Dedifferentiated amniotic fluid mesenchymal stem cell (primary cell): Measurements from ENCODE around the gene DALRD3.
"Not testable (repeated sequence)": the region's sequence is repeated elsewhere in the genome, so short reads cannot be mapped to it uniquely, and the experiment has no call there.

Experiments used
- DNase-seq: peaks from one replicate; pipeline ENCODE4 v3.0.0-alpha.2; 2016; ENCODE audit errors: extremely low spot score

The DALRD3 gene

GRCh38 chr3:49021213-49021812 is 2.9 kb upstream of the DALRD3 start:
- peak; percentile 96 for DNase-seq

GRCh38 chr3:49020330-49021212 is 2.2 kb upstream of the DALRD3 start:
- DNase-seq = no peak

GRCh38 chr3:49019941-49020329 is 1.6 kb upstream of the DALRD3 start:
- no peak for DNase-seq

DNA sequence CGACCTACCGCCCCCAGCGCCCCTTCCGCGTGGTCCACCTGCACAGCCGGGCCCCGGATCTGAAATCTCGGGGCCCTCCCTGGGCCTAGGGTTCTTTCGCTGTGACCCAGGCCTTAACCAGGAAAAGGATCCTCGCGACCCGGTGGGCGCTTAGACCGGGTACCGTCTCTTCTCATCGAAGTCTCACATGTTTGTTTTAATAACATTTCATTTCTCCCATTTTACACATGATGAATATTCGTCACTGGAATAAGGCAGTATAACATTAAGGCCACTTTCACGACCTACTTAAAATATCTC is 277 bp upstream of the DALRD3 start:
- no peak for DNase-seq

GRCh38 chr3:49017229-49017970 is 980 bp downstream of the DALRD3 start:
- DNase-seq = no peak

DNA sequence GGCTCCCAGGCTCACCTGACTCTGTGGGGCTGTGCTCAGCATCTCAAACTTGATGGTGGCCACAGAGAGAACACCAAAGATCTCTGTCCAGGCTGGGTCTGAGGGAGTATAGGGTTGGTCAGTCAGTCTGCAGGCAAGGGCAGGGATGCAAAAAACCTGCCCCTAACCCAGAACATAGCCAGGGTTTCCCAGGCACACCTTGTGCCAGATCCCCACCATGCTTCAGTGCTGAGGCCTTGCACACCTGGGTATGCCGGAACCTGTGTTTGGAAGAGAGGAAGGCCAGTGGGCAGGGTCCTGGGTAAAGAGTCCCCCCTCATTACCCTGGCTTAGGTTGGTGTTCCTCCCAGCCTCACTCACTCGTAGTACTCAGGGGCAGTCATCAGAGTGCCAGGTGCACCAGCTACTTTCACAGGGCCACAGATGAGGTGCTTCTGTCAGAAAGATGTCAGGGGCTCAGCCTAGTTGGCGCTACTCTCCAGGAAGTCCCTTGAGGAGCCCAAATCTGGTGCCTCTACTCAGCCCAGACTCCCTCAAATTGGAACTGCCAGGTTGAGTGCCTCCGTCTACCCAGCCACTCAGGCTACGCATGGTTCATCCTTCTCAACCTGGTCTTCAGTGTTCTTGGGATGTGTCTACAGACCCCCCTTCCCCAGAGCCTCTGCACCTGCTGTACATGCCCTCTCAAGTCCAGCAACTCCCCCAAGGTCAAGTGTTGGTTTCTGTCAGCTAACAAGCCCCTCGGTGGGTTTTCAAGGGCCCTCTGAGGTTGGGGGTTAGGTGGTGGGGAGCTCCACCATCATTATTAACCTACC is 1.8 kb downstream of the DALRD3 start:
- DNase-seq = no peak

DNA sequence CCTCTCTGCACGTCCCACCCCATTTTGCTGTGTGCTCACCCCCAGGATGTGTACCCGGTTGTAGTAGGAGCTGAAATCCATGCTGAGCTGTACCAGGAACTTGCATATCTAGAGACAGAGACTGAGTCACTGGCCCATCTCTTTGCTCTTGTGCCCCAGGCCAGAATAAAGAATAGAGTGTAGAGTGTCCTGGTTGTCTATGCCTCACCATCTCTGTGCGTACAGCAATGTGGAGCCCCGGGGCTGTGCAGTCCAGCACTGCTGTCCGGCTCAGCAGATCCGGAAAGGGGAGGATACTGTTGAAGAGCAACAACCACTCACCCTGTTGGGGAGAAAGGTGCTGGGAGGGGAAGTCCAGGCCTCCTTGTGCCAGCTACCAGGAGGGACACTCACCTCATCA is 2.6 kb downstream of the DALRD3 start:
- DNase-seq = no peak

- DNase-seq = no peak
These were observed 3.3 kb downstream of the DALRD3 start for GRCh38 chr3:49015072-49015471.

DNA sequence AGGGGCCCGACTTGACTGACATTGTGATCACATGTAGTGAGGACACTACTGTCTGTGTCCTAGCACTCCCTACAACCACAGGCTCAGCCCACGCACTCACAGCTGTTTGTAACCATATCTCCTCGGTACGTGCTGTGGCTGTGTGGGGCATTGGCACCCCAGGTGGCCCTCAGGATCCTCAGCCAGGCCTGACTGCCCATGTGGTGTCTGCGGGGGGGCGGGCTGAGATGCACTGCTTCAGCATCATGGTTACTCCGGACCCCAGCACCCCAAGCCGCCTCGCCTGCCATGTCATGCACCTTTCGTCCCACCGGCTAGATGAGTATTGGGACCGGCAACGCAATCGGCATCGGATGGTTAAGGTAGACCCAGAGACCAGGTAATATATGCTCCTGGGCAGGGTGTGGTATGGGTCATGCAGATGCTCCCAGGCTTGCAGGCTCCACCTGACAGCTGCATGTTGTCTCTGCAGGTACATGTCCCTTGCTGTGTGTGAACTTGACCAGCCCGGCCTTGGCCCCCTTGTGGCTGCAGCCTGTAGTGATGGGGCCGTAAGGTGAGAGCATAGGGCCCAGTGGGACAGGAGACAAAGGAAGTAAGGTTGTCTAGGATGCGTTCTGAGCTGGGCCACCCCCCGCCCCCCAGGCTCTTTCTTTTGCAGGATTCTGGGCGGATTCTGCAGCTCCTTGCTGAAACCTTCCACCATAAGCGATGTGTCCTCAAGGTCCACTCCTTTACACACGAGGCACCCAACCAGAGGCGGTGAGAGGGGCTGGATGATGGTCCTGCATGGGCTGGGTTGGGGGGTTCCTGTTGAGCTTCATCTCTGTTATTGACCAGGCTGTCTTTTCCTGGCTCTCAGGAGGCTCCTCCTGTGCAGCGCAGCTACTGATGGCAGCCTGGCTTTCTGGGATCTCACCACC is 4.4 kb downstream of the DALRD3 start:
- DNase-seq = no peak

DNA sequence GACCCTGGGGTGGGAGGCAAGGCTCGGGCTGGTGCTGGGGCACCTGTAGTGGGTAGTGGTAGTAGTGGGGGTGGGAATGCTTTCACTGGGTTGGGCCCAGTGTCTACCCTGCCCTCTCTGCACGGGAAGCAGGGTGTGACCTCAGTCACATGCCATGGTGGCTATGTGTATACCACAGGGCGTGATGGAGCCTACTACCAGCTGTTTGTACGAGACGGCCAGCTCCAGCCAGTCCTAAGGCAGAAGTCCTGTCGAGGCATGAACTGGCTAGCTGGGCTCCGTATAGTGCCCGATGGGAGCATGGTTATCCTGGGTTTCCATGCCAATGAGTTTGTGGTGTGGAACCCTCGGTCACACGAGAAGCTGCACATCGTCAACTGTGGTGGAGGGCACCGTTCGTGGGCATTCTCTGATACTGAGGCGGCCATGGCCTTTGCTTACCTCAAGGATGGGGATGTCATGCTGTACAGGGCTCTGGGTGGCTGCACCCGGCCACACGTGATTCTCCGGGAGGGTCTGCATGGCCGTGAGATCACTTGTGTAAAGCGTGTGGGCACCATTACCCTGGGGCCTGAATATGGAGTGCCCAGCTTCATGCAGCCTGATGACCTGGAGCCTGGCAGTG is 5.2 kb downstream of the DALRD3 start:
- DNase-seq = no peak

GRCh38 chr3:49012441-49013017 is 5.9 kb downstream of the DALRD3 start:
- no peak for DNase-seq

DNA sequence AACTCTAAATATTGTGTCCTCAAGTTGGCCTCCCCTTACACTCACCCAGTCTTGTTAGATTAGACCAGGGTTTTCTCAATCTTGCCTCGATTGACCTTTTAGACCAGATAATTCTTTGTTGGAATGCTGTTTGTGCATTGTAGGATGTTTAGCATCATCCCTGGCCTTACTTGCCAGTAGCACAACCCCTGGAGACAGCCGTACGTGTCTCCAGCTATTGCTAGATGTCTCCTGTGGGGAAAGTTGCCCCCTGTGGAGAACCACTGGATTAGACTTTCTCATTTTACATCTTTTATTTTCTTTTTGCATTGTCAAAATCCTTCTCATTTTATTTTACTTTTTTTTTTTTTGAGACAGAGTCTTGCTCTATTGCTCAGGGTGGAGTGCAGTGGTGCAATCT is 9.0 kb downstream of the DALRD3 start:
- no peak for DNase-seq

GRCh38 chr3:49008627-49009026 is 9.8 kb downstream of the DALRD3 start:
- DNase-seq = not testable (repeated sequence)

DNA sequence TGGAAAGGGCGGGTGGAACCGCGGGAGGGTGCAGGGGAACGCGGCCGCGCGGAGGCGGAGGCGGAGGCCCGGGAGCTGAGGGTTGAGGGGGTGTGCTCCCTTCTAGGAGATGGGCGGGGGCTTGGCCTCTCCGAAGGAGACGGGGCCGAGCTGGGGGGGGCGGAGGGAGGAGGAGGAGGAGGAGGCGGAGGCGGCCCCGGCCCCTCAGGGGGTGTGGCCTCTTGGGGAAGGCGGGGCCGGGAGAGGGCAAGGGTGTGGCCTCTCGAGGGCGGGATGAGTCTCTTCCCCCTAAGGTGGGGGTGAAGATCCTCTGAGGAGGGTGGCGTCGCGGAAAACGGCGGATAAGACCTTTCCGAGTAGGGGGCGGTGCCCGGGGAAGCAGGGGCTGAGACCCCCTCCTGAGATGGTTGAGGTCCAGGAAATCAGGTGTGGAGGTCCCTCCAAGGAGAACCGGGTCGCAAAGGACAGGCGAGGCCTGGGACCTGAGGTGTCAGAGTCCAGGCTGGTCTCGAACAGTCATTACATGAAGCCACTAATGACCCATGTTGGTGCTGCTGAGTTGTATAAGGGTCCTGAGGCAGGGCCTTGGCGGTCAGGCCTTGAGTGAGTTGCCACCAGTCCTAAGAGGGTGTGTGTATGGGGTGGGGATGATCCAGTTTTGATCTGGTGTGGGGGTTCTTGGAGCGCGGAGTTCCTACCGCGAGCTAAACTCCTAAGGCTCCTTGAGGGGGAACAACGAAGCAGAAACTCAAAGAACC is 10.4 kb downstream of the DALRD3 start:
- peak; percentile 76 for DNase-seq

DNA sequence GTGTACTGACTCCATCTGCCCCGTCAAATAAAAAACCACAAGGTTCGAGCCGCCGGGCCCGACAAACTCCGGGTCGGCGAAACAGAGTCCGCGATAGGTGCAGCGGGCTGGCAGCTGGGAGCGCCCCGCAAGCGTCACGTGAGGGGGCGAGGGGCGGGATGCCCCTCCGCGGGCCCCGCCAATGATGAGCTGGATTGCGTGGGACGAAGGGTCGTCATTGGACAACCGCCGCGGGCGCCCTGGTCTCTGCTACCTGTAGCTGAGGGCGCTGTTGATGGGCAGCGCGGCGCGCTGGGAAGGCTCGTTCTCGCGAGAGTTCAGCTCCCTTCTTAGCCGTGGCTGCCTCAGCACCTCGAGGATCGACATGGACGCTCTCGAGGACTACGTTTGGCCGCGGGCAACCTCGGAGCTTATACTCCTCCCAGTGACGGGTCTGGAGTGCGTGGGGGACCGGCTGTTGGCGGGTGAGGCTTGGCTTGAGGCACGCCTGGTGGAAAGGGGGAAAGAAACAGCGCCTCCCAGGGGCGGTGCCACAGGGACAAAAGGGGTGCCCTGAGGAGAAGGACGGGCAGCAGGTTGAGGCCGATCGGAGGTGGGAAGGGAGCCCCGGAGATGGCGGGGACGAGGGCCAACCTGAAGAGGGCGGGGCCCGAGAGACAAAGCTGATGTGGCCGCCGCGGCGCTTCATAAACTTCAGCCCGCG is 11.2 kb downstream of the DALRD3 start, which contains the start of gene WDR6:
TSS of gene WDR6 (plus strand) at position 324 of the 703 bp plus-strand sequence. CDS start at position 365, 41 bp downstream.
- peak; percentile 91 for DNase-seq

GRCh38 chr3:49006408-49007067 is 11.8 kb downstream of the DALRD3 start:
- DNase-seq = no peak

DNA sequence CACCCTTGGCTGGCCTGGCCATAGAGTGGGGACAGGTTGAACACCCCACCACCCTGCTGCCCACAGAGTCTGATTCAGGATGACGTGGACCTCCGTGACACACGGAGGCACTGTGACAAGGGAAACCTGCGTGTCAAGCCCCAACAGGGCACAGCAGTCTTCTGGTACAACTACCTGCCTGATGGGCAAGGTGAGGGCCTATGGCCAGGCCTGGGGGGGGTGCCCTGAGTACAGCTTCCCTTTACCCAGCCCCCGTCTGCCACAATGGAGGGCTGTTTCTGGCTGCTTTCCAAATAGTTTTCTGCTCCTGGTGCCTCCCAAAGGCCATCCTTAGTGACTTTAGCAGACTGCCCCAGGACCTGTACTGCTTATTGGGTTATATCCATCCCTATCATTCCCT is 12.4 kb downstream of the DALRD3 start:
- no peak for DNase-seq

DNA sequence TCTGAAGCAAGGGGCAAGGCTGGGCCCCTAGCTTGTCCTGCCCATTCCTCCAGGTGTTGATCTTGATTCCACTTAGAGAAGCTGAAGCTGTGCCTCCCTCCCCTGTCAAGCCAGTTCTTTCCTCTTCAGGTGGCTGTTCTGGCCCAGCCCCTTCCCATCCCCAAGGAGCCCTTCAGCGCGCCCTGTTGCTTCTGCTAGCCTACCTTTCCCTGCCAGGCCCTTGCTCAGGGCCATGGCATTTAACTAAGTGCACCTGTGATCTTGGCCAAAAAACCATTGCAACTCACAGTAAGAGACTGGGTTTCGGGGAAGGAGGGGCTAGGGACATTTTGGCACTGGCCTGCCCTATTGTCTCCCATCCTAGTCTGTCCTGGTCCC is 13.1 kb downstream of the DALRD3 start:
- DNase-seq = no peak
